WTC11 (cell line): ENCODE data around the gene JMJD8. TPM values are rescaled to one million over a fixed set of nuclear protein-coding genes. Genes with fewer than 3 reads are reported as not detected.

ENCODE experiments used
- ATAC-seq: fragments of 200-7000 bp; cut with Tn5 transposase; 2 replicates; pipeline ENCODE4 v1.10.0; 2021; ENCODE audit warnings: mild to moderate bottlenecking, moderate library complexity
- CTCF ChIA-PET: fragments of 300-600 bp; sonication (Branson Sonifier 250); formaldehyde crosslinking; loops from one replicate; lab custom pipeline; 2021; ENCODE audit warnings: antibody characterized with exemption; lab: Charles Lee
- POLR2A ChIA-PET: fragments of 350-600 bp; sonication (Branson Sonifier 250); formaldehyde crosslinking; loops from one replicate; lab custom pipeline; 2021; ENCODE audit warnings: antibody characterized with exemption; lab: Charles Lee
- DNase-seq: peaks from one replicate; pipeline ENCODE4 v3.0.0; 2021; ENCODE audit warnings: low spot score
- H3K27ac Mint-ChIP-seq: 2 replicates; pipeline ENCODE4 v1.8.0; 2021; ENCODE audit warnings: mixed read lengths
- H3K27me3 Mint-ChIP-seq: 2 replicates; pipeline ENCODE4 v1.8.0; 2021; ENCODE audit warnings: low read depth, mild to moderate bottlenecking, moderate library complexity, mixed read lengths
- H3K36me3 Mint-ChIP-seq: 2 replicates; pipeline ENCODE4 v1.8.0; 2021; ENCODE audit warnings: mixed read lengths
- H3K4me1 Mint-ChIP-seq: 2 replicates; pipeline ENCODE4 v1.8.0; 2022; ENCODE audit warnings: mixed read lengths
- H3K4me3 Mint-ChIP-seq: 2 replicates; pipeline ENCODE4 v1.8.0; 2021; ENCODE audit warnings: mild to moderate bottlenecking, moderate library complexity, mixed read lengths
- H3K9me3 Mint-ChIP-seq: 2 replicates; pipeline ENCODE4 v1.8.0; 2021; ENCODE audit warnings: mixed read lengths
- CREM ChIP-seq: sonication (generic); formaldehyde crosslinking; IDR thresholded peaks from 2 replicates; pipeline ENCODE4 v1.8.1; 2022; ENCODE audit warnings: mild to moderate bottlenecking, missing genetic modification reagents, moderate library complexity
- GABPB1 ChIP-seq: sonication (generic); formaldehyde crosslinking; IDR thresholded peaks from 2 replicates; pipeline ENCODE4 v1.8.1; 2023; ENCODE audit warnings: mild to moderate bottlenecking, missing genetic modification reagents
- GRHL2 ChIP-seq: fragments of 250-450 bp; sonication (Bioruptor Pico); IDR thresholded peaks from 2 replicates; pipeline ENCODE4 v1.8.0; 2022; ENCODE audit warnings: mild to moderate bottlenecking, moderate library complexity; ENCODE audit not compliant: insufficient replicate concordance, severe bottlenecking
- MXD4 ChIP-seq: fragments of 250-450 bp; sonication (Bioruptor Pico); IDR thresholded peaks from 2 replicates; pipeline ENCODE4 v1.8.0; 2021; ENCODE audit warnings: mild to moderate bottlenecking, moderate library complexity, borderline replicate concordance
- MYBL2 ChIP-seq: sonication (generic); formaldehyde crosslinking; IDR thresholded peaks from 2 replicates; pipeline ENCODE4 v1.8.1; 2023; ENCODE audit warnings: mild to moderate bottlenecking, moderate library complexity, missing genetic modification reagents
- NFYB ChIP-seq: sonication (generic); formaldehyde crosslinking; conservative IDR thresholded peaks from 2 replicates; pipeline ENCODE4 v1.8.0; 2022; ENCODE audit warnings: low read depth, missing genetic modification reagents
- NR1H2 ChIP-seq: sonication (generic); formaldehyde crosslinking; IDR thresholded peaks from 2 replicates; pipeline ENCODE4 v1.9.0; 2021; ENCODE audit warnings: mild to moderate bottlenecking, moderate library complexity, missing genetic modification reagents
- SMAD3 ChIP-seq: sonication (generic); formaldehyde crosslinking; IDR thresholded peaks from 2 replicates; pipeline ENCODE4 v1.8.0; 2022; ENCODE audit warnings: missing genetic modification reagents, mild to moderate bottlenecking, borderline replicate concordance
- SOX15 ChIP-seq: fragments of 250-450 bp; sonication (Bioruptor Pico); IDR thresholded peaks from 2 replicates; pipeline ENCODE4 v1.9.0; 2021; ENCODE audit warnings: mild to moderate bottlenecking
- TP53 ChIP-seq: sonication (generic); formaldehyde crosslinking; IDR thresholded peaks from 2 replicates; pipeline ENCODE4 v1.8.1; 2023; ENCODE audit warnings: mild to moderate bottlenecking, missing genetic modification reagents
- ZNF219 ChIP-seq: sonication (generic); formaldehyde crosslinking; IDR thresholded peaks from 2 replicates; pipeline ENCODE4 v1.8.0; 2023; ENCODE audit warnings: missing genetic modification reagents, mild to moderate bottlenecking, borderline replicate concordance
- ZNF416 ChIP-seq: fragments of 250-450 bp; sonication (Bioruptor Pico); IDR thresholded peaks from 2 replicates; pipeline ENCODE4 v1.9.0; 2021; ENCODE audit warnings: mild to moderate bottlenecking, inconsistent platforms
- total RNA-seq: library from RNA; stranded (reverse); gene quantifications from 3 replicates; pipeline ENCODE4 v1.2.3, GENCODE V29; 2021
- TF ChIP-seq, protein P1 (sequence below): sonication (generic); formaldehyde crosslinking; IDR thresholded peaks from 2 replicates; pipeline ENCODE4 v1.8.1; 2022; ENCODE audit warnings: mild to moderate bottlenecking, missing genetic modification reagents, moderate library complexity, borderline replicate concordance
- TF ChIP-seq, protein P2 (sequence below): sonication (generic); formaldehyde crosslinking; IDR thresholded peaks from 2 replicates; pipeline ENCODE4 v1.8.1; 2023; ENCODE audit warnings: mild to moderate bottlenecking, missing genetic modification reagents, borderline replicate concordance
- TF ChIP-seq, protein P3 (sequence below): fragments of 250-450 bp; sonication (Bioruptor Pico); IDR thresholded peaks from 2 replicates; pipeline ENCODE4 v1.8.0; 2021; ENCODE audit warnings: mild to moderate bottlenecking
- TF ChIP-seq, protein P4 (sequence below): fragments of 250-450 bp; sonication (Bioruptor Pico); conservative IDR thresholded peaks from 2 replicates; pipeline ENCODE4 v1.9.0; 2021; ENCODE audit warnings: mild to moderate bottlenecking
- TF ChIP-seq, protein P5 (sequence below): sonication (generic); formaldehyde crosslinking; IDR thresholded peaks from 2 replicates; pipeline ENCODE4 v1.8.1; 2023; ENCODE audit warnings: mild to moderate bottlenecking, missing genetic modification reagents
- TF ChIP-seq, protein P6 (sequence below): fragments of 250-450 bp; sonication (Bioruptor Pico); IDR thresholded peaks from 2 replicates; pipeline ENCODE4 v1.9.0; 2021; ENCODE audit warnings: mild to moderate bottlenecking
- TF ChIP-seq, protein P7 (sequence below): sonication (generic); formaldehyde crosslinking; IDR thresholded peaks from 2 replicates; pipeline ENCODE4 v1.8.1; 2022; ENCODE audit warnings: missing genetic modification reagents, borderline replicate concordance
- TF ChIP-seq, protein P8 (sequence below): sonication (generic); formaldehyde crosslinking; IDR thresholded peaks from 2 replicates; pipeline ENCODE4 v1.8.1; 2022; ENCODE audit warnings: mild to moderate bottlenecking, moderate library complexity, missing genetic modification reagents

Gene JMJD8
- total RNA-seq, 1 experiment from 2014 or later = 61.2 TPM

DNA sequence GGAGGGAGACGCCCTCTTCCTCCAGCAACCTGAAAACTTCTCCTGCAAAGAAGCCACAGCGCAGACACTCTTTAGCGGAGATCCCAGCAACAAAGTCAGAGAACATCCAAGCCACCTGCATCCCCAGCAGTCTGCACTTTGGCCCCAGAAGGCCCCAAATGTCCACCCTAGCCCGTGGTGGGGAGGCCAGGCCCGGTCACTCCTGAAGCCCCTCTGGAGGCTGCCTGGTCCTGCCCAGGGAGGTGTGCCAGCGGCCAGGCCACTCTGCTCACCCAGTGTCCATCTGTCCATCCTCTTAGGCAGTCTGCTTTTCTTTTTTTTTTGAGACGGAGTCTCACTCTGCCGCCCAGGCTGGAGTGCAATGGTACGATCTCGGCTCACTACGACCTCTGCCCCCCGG lies 48.2 kb upstream of the JMJD8 start:
- peaks cover 4% of the 10 kb centered on the region; the same call in 1 of the 2 replicates for H3K36me3 Mint-ChIP-seq
- ChIA-PET CTCF (interaction anchor here (0.5 to 4.0 kb wide), 22 partner anchors 8 to 577 kb away, joined by 3 to 19 read pairs (median 5); partner anchors contain the start of genes ANTKMT, CHTF18, CIAO3 and GNG13), POLR2A (no interaction called here)
- H3K27me3 Mint-ChIP-seq = no peaks in the 10 kb centered on the region
- DNase-seq = no peak
- no peak for ATAC-seq
- no peaks in the 10 kb centered on the region for H3K9me3 Mint-ChIP-seq
- peaks cover under 1% of the 10 kb centered on the region for H3K4me1 Mint-ChIP-seq
- no peak overlapping the region for H3K4me3 Mint-ChIP-seq
- TF ChIP-seq GABPB1 (CRISPR knock-in tag) (no peak), SOX15 (CRISPR knock-in tag) (no peak), NFYB (CRISPR knock-in tag) (no peak), MXD4 (no peak), CREM (no peak), NR1H2 (CRISPR knock-in tag) (no peak), ZNF416 (CRISPR knock-in tag) (no peak), MYBL2 (no peak), GRHL2 (CRISPR knock-in tag) (no peak), ZNF219 (CRISPR knock-in tag) (no peak), TP53 (CRISPR knock-in tag) (no peak), SMAD3 (CRISPR knock-in tag) (no peak)
- TF ChIP-seq, protein P1, sequence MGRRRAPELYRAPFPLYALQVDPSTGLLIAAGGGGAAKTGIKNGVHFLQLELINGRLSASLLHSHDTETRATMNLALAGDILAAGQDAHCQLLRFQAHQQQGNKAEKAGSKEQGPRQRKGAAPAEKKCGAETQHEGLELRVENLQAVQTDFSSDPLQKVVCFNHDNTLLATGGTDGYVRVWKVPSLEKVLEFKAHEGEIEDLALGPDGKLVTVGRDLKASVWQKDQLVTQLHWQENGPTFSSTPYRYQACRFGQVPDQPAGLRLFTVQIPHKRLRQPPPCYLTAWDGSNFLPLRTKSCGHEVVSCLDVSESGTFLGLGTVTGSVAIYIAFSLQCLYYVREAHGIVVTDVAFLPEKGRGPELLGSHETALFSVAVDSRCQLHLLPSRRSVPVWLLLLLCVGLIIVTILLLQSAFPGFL (CRISPR knock-in tag) = no peak
- TF ChIP-seq, protein P2, sequence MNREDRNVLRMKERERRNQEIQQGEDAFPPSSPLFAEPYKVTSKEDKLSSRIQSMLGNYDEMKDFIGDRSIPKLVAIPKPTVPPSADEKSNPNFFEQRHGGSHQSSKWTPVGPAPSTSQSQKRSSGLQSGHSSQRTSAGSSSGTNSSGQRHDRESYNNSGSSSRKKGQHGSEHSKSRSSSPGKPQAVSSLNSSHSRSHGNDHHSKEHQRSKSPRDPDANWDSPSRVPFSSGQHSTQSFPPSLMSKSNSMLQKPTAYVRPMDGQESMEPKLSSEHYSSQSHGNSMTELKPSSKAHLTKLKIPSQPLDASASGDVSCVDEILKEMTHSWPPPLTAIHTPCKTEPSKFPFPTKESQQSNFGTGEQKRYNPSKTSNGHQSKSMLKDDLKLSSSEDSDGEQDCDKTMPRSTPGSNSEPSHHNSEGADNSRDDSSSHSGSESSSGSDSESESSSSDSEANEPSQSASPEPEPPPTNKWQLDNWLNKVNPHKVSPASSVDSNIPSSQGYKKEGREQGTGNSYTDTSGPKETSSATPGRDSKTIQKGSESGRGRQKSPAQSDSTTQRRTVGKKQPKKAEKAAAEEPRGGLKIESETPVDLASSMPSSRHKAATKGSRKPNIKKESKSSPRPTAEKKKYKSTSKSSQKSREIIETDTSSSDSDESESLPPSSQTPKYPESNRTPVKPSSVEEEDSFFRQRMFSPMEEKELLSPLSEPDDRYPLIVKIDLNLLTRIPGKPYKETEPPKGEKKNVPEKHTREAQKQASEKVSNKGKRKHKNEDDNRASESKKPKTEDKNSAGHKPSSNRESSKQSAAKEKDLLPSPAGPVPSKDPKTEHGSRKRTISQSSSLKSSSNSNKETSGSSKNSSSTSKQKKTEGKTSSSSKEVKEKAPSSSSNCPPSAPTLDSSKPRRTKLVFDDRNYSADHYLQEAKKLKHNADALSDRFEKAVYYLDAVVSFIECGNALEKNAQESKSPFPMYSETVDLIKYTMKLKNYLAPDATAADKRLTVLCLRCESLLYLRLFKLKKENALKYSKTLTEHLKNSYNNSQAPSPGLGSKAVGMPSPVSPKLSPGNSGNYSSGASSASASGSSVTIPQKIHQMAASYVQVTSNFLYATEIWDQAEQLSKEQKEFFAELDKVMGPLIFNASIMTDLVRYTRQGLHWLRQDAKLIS (CRISPR knock-in tag) = no peak
- TF ChIP-seq, protein P3, sequence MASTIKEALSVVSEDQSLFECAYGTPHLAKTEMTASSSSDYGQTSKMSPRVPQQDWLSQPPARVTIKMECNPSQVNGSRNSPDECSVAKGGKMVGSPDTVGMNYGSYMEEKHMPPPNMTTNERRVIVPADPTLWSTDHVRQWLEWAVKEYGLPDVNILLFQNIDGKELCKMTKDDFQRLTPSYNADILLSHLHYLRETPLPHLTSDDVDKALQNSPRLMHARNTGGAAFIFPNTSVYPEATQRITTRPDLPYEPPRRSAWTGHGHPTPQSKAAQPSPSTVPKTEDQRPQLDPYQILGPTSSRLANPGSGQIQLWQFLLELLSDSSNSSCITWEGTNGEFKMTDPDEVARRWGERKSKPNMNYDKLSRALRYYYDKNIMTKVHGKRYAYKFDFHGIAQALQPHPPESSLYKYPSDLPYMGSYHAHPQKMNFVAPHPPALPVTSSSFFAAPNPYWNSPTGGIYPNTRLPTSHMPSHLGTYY (CRISPR knock-in tag) = no peak
- TF ChIP-seq, protein P4, sequence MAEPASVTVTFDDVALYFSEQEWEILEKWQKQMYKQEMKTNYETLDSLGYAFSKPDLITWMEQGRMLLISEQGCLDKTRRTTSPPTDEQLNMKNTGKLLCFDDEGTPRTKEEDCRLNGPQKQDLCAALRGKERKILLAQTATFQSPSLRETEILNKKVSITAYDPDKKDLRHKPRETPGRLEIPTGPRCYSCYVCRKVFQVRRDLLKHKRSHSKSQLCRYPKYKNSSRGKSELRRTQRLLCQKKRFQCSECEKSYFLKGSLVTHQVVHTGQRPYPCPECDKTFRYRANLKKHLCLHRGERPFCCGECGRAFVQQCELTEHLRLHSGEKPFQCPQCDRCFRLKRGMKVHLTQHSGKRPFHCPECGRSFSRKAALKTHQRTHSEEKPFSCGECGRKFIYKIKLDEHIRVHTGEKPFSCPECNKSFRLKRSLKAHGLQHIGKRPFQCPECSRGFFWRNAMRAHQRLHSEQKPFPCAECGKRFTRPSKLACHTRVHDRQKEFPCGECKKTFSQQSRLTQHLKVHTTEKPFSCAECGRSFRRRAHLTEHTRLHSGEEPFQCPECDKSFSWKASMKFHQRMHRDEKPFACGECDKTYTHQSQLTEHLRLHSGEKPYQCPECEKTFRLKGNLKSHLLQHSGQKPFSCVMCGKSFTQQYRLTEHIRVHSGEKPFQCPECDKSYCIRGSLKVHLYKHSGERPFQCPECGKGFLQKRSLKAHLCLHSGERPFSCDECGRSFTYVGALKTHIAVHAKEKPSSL (CRISPR knock-in tag) = no peak
- TF ChIP-seq, protein P5, sequence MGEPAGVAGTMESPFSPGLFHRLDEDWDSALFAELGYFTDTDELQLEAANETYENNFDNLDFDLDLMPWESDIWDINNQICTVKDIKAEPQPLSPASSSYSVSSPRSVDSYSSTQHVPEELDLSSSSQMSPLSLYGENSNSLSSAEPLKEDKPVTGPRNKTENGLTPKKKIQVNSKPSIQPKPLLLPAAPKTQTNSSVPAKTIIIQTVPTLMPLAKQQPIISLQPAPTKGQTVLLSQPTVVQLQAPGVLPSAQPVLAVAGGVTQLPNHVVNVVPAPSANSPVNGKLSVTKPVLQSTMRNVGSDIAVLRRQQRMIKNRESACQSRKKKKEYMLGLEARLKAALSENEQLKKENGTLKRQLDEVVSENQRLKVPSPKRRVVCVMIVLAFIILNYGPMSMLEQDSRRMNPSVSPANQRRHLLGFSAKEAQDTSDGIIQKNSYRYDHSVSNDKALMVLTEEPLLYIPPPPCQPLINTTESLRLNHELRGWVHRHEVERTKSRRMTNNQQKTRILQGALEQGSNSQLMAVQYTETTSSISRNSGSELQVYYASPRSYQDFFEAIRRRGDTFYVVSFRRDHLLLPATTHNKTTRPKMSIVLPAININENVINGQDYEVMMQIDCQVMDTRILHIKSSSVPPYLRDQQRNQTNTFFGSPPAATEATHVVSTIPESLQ (CRISPR knock-in tag) = no peak
- TF ChIP-seq, protein P6, sequence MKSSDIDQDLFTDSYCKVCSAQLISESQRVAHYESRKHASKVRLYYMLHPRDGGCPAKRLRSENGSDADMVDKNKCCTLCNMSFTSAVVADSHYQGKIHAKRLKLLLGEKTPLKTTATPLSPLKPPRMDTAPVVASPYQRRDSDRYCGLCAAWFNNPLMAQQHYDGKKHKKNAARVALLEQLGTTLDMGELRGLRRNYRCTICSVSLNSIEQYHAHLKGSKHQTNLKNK = no peak
- TF ChIP-seq, protein P7, sequence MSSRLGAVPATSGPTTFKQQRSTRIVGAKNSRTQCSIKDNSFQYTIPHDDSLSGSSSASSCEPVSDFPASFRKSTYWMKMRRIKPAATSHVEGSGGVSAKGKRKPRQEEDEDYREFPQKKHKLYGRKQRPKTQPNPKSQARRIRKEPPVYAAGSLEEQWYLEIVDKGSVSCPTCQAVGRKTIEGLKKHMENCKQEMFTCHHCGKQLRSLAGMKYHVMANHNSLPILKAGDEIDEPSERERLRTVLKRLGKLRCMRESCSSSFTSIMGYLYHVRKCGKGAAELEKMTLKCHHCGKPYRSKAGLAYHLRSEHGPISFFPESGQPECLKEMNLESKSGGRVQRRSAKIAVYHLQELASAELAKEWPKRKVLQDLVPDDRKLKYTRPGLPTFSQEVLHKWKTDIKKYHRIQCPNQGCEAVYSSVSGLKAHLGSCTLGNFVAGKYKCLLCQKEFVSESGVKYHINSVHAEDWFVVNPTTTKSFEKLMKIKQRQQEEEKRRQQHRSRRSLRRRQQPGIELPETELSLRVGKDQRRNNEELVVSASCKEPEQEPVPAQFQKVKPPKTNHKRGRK (CRISPR knock-in tag) = no peak
- TF ChIP-seq, protein P8, sequence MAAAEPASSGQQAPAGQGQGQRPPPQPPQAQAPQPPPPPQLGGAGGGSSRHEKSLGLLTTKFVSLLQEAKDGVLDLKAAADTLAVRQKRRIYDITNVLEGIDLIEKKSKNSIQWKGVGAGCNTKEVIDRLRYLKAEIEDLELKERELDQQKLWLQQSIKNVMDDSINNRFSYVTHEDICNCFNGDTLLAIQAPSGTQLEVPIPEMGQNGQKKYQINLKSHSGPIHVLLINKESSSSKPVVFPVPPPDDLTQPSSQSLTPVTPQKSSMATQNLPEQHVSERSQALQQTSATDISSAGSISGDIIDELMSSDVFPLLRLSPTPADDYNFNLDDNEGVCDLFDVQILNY (CRISPR knock-in tag) = no peak
- 0 out of 2 replicates have a peak overlapping the region, but pooled peaks have one; percentile 32 for H3K27ac Mint-ChIP-seq
